ENCODE results near the gene SCAMP5.

The SCAMP5 gene

GRCh38 chr15:75008221-75008625, 12.9 kb downstream of the SCAMP5 start:
- Histone ChIP-seq H3K4me1 (ENCODE audit: control insufficient read depth, insufficient read depth, low read length) (no peaks in the 10 kb centered on the region), H3K9ac (ENCODE audit: low read length) (no peak overlapping the region), H3K4me3 (ENCODE audit: low read length) (no peak overlapping the region), H3K36me3 (ENCODE audit: control insufficient read depth, insufficient read depth, low read length) (no peaks in the 10 kb centered on the region), H3K27me3 (ENCODE audit: control insufficient read depth, insufficient read depth, low read length) (no peaks in the 10 kb centered on the region), H3K27ac (ENCODE audit: low read depth, low read length) (no peak overlapping the region)

DNA sequence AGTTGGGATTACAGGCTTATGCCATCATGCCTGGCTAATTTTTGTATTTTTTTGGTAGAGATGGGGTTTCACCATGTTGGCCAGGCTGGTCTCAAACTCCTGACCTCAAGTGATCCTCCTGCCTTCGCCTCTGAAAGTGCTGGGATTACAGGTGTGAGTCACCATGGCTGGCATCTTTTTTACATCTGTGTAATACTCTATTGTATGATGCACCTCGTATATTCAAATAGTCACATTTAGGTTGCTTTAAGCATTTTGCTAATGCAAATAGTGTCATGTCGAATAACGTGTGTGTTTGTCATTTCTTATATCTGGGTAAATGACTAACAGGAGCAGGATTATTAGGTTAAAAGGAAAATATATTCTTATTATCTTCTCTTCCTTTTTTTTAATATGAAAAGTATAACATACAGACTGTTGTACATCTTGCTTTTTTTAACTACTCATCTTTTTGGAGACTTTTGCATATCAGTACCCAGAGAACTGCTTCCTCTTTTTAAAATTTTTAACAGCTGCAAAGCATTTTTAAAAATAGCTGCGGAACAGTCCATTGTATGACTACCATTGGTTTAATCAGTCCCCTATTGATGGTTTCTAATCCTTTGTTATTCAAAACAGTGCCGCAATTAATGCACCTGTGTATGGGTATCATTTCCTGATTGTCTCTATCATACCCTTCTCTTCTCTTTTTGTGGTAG, 13.4 kb downstream of the SCAMP5 start:
- Histone ChIP-seq H3K9ac (ENCODE audit: low read length) (no peak overlapping the region), H3K36me3 (ENCODE audit: control insufficient read depth, insufficient read depth, low read length) (no peaks in the 10 kb centered on the region), H3K27me3 (ENCODE audit: control insufficient read depth, insufficient read depth, low read length) (no peaks in the 10 kb centered on the region), H3K27ac (ENCODE audit: low read depth, low read length) (no peak overlapping the region), H3K4me1 (ENCODE audit: control insufficient read depth, insufficient read depth, low read length) (no peaks in the 10 kb centered on the region), H3K4me3 (ENCODE audit: low read length) (no peak overlapping the region)

DNA sequence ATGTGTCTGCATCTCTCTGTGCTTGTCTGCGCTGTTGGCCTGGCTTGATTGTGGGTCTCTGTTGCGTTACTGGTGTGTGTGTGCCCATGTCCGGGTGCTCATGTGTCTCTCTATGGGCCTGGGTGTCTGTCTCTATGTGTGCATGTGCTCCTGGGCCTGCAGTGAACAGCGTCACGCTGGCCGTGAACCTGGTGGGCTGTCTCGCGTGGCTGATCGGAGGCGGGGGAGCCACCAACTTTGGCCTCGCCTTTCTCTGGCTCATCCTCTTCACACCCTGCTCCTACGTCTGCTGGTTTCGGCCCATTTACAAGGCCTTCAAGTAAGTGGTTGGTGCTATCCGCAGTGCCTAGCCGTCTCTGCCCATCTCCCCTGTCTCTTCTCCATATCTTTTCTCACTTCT, 21.1 kb downstream of the SCAMP5 start:
- no peaks in the 10 kb centered on the region for H3K36me3 ChIP-seq (ENCODE audit: control insufficient read depth, insufficient read depth, low read length)
- H3K27ac ChIP-seq (ENCODE audit: low read depth, low read length): no peak overlapping the region
- H3K4me1 ChIP-seq (ENCODE audit: control insufficient read depth, insufficient read depth, low read length): no peaks in the 10 kb centered on the region
- H3K4me3 ChIP-seq (ENCODE audit: low read length): no peak overlapping the region
- no peak overlapping the region for H3K9ac ChIP-seq (ENCODE audit: low read length)
- no peaks in the 10 kb centered on the region for H3K27me3 ChIP-seq (ENCODE audit: control insufficient read depth, insufficient read depth, low read length)

DNA sequence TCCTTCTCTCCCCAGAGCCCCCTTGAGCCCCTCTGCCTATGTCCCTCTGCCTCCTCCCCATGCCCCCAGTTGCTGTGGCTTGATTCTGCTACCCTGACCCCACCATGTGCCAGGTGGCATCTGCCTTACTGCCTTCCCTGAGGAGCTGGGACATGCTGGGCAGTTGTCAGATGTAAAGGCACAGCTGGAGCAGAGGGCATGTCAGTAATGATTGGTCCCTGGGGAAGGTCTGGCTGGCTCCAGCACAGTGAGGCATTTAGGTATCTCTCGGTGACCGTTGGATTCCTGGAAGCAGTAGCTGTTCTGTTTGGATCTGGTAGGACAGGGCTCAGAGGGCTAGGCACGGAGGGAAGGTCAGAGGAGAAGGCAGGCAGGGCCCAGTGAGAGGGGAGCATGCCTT, 24.6 kb downstream of the SCAMP5 start:
- no peak overlapping the region for H3K27ac ChIP-seq (ENCODE audit: low read depth, low read length)
- no peaks in the 10 kb centered on the region for H3K36me3 ChIP-seq (ENCODE audit: control insufficient read depth, insufficient read depth, low read length)
- no peak overlapping the region for H3K4me3 ChIP-seq (ENCODE audit: low read length)
- no peak overlapping the region for H3K9ac ChIP-seq (ENCODE audit: low read length)
- no peaks in the 10 kb centered on the region for H3K27me3 ChIP-seq (ENCODE audit: control insufficient read depth, insufficient read depth, low read length)
- peaks cover 4% of the 10 kb centered on the region for H3K4me1 ChIP-seq (ENCODE audit: control insufficient read depth, insufficient read depth, low read length)

DNA sequence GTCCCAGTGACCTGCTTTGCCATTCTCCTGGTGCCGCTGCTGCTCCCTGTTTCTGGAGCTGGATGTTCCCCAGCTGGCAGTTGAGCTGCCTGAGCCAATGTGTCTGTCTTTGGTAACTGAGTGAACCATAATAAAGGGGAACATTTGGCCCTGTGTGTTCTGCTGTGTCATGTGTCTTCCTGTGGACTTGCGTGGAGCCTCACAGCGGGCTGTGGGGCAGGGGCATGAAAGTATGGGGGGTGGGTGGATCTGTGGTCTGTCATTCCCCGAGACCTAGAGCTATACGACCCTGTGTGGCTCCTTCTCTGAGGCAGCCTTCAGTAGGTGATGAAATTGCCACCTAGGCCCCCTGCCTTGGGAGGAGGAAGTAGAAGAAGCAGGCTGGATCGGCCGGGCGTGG, 26.0 kb downstream of the SCAMP5 start:
- H3K4me1 ChIP-seq (ENCODE audit: control insufficient read depth, insufficient read depth, low read length): peaks cover 4% of the 10 kb centered on the region
- H3K36me3 ChIP-seq (ENCODE audit: control insufficient read depth, insufficient read depth, low read length): no peaks in the 10 kb centered on the region
- H3K4me3 ChIP-seq (ENCODE audit: low read length): no peak overlapping the region
- no peaks in the 10 kb centered on the region for H3K27me3 ChIP-seq (ENCODE audit: control insufficient read depth, insufficient read depth, low read length)
- no peak overlapping the region for H3K9ac ChIP-seq (ENCODE audit: low read length)
- no peak overlapping the region for H3K27ac ChIP-seq (ENCODE audit: low read depth, low read length)

- H3K27me3 ChIP-seq (ENCODE audit: control insufficient read depth, insufficient read depth, low read length): no peaks in the 10 kb centered on the region
- H3K4me3 ChIP-seq (ENCODE audit: low read length): no peak overlapping the region
- no peak overlapping the region for H3K9ac ChIP-seq (ENCODE audit: low read length)
- H3K4me1 ChIP-seq (ENCODE audit: control insufficient read depth, insufficient read depth, low read length): peaks cover 4% of the 10 kb centered on the region
- no peak overlapping the region for H3K27ac ChIP-seq (ENCODE audit: low read depth, low read length)
- no peaks in the 10 kb centered on the region for H3K36me3 ChIP-seq (ENCODE audit: control insufficient read depth, insufficient read depth, low read length)
Observed at GRCh38 chr15:75022783-75023180, 27.4 kb downstream of the SCAMP5 start.

- peaks cover 4% of the 10 kb centered on the region for H3K4me1 ChIP-seq (ENCODE audit: control insufficient read depth, insufficient read depth, low read length)
- H3K9ac ChIP-seq (ENCODE audit: low read length): peak within 1 kb of the TSS; percentile 91
- no peaks in the 10 kb centered on the region for H3K36me3 ChIP-seq (ENCODE audit: control insufficient read depth, insufficient read depth, low read length)
- H3K27me3 ChIP-seq (ENCODE audit: control insufficient read depth, insufficient read depth, low read length): no peaks in the 10 kb centered on the region
- peak within 1 kb of the TSS; percentile 98 for H3K4me3 ChIP-seq (ENCODE audit: low read length)
- H3K27ac ChIP-seq (ENCODE audit: low read depth, low read length): peak within 1 kb of the TSS; percentile 92
Observed at GRCh38 chr15:75023181-75023871, 28.0 kb downstream of the SCAMP5 start, which contains the start of gene PPCDC. PPCDC (plus strand) TSS chr15:75023590; CDS start chr15:75028319, 4,729 bp downstream.

DNA sequence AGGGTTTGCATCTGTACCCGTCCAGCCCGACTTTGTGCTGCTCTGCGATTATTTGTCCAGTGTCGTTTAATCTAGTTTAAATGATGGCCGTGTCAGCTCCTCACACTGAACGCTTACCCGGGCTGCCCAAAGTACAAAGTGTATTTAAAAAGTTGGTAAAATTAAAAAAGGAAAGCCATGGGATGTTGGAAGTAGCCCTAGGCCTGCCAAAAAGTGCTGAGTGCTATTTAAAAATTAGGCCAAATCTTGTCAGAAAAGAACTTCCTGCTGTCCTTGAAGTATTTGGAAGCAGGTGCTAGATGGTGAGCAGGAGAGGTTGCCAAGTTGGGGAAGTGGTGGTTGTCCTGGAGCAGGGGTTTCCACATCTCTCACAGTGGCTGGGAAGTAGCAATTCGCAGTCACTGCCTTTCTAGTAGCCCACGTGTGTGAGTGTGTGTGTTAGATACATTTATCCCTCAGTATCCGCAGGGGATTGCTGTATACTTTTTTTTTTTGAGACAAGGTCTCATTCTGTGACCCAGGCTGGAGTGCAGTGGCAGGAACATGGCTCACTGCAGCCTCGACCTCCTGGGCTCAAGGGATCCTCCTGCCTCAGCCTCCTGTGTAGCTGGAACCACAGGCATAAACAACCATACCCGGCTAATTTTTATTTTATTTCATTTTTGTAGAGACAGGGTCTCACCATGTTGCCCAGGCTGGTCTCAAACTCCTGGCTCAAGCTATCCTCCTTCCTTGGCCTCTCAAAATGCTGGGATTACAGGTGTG, 28.7 kb downstream of the SCAMP5 start:
- Histone ChIP-seq H3K4me1 (ENCODE audit: control insufficient read depth, insufficient read depth, low read length) (peaks cover 4% of the 10 kb centered on the region), H3K27me3 (ENCODE audit: control insufficient read depth, insufficient read depth, low read length) (no peaks in the 10 kb centered on the region)

GRCh38 chr15:75025107-75025506, 29.7 kb downstream of the SCAMP5 start:
- Histone ChIP-seq H3K4me3 (ENCODE audit: low read length) (no peak overlapping the region), H3K27ac (ENCODE audit: low read depth, low read length) (no peak overlapping the region), H3K4me1 (ENCODE audit: control insufficient read depth, insufficient read depth, low read length) (peaks cover 9% of the 10 kb centered on the region), H3K36me3 (ENCODE audit: control insufficient read depth, insufficient read depth, low read length) (no peaks in the 10 kb centered on the region), H3K27me3 (ENCODE audit: control insufficient read depth, insufficient read depth, low read length) (no peaks in the 10 kb centered on the region), H3K9ac (ENCODE audit: low read length) (peak overlapping the region; percentile 11)

More for the DNA sequence above, 28.7 kb downstream of the SCAMP5 start:
- Histone ChIP-seq H3K27ac (ENCODE audit: low read depth, low read length) (peak overlapping the region; percentile 92), H3K4me3 (ENCODE audit: low read length) (peak overlapping the region; percentile 98), H3K9ac (ENCODE audit: low read length) (peak overlapping the region; percentile 91), H3K36me3 (ENCODE audit: control insufficient read depth, insufficient read depth, low read length) (no peaks in the 10 kb centered on the region)

GRCh38 chr15:75025548-75026260, 30.3 kb downstream of the SCAMP5 start:
- H3K4me1 ChIP-seq (ENCODE audit: control insufficient read depth, insufficient read depth, low read length): peaks cover 9% of the 10 kb centered on the region
- H3K36me3 ChIP-seq (ENCODE audit: control insufficient read depth, insufficient read depth, low read length): no peaks in the 10 kb centered on the region
- H3K27ac ChIP-seq (ENCODE audit: low read depth, low read length): no peak overlapping the region
- H3K27me3 ChIP-seq (ENCODE audit: control insufficient read depth, insufficient read depth, low read length): no peaks in the 10 kb centered on the region
- H3K4me3 ChIP-seq (ENCODE audit: low read length): no peak overlapping the region
- no peak overlapping the region for H3K9ac ChIP-seq (ENCODE audit: low read length)

GRCh38 chr15:75027551-75027950, 32.2 kb downstream of the SCAMP5 start:
- no peak overlapping the region for H3K9ac ChIP-seq (ENCODE audit: low read length)

DNA sequence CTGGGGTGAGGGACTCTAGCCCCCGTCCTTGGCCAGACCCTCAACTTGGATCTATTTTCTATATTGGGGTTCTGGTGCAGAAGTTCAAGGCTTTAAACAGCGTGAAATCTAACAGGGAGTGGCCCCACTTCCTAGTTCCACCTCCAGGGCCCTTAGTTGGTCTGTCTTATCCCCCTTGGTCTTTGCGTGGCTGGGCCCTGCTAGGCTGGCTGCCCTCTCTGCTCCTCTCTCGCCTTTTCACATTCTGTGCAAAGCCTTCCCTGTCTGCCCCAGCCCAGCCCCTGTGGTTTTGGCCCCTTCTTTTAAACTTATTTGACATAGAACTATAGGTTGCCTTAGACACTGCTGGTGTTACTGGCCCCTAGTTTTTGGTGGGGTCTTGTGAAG, 33.6 kb downstream of the SCAMP5 start:
- Histone ChIP-seq H3K27me3 (ENCODE audit: control insufficient read depth, insufficient read depth, low read length) (no peaks in the 10 kb centered on the region), H3K9ac (ENCODE audit: low read length) (no peak overlapping the region), H3K4me3 (ENCODE audit: low read length) (no peak overlapping the region), H3K27ac (ENCODE audit: low read depth, low read length) (no peak overlapping the region), H3K36me3 (ENCODE audit: control insufficient read depth, insufficient read depth, low read length) (no peaks in the 10 kb centered on the region), H3K4me1 (ENCODE audit: control insufficient read depth, insufficient read depth, low read length) (peaks cover 8% of the 10 kb centered on the region)

More at GRCh38 chr15:75027551-75027950, 32.2 kb downstream of the SCAMP5 start:
- H3K4me1 ChIP-seq (ENCODE audit: control insufficient read depth, insufficient read depth, low read length): peaks cover 9% of the 10 kb centered on the region
- no peaks in the 10 kb centered on the region for H3K36me3 ChIP-seq (ENCODE audit: control insufficient read depth, insufficient read depth, low read length)
- no peaks in the 10 kb centered on the region for H3K27me3 ChIP-seq (ENCODE audit: control insufficient read depth, insufficient read depth, low read length)
- H3K27ac ChIP-seq (ENCODE audit: low read depth, low read length): no peak overlapping the region
- H3K4me3 ChIP-seq (ENCODE audit: low read length): no peak overlapping the region

Measured in rectal smooth muscle tissue (tissue), 1 donor.